GM13976 (cell line): ENCODE data around the gene RCC2.

Experiments used
- DNase-seq: peaks from one replicate; pipeline ENCODE4 v3.0.0; 2012; ENCODE audit warnings: low spot score
- in situ Hi-C: fragments of 300-500 bp; cut with MboI; formaldehyde crosslinking; loops from one replicate; pipeline ENCODE4 v1.12.0; 2022; ENCODE audit warnings: low sequenced_read_pairs, mixed read lengths, inconsistent platforms; ENCODE audit not compliant: unreplicated experiment
- TF ChIP-seq, protein P1 (sequence below): IDR thresholded peaks from 2 replicates; pipeline ENCODE4 v1.5.1; 2012; ENCODE audit warnings: borderline replicate concordance, mild to moderate bottlenecking; ENCODE audit not compliant: insufficient read depth; ENCODE audit errors: extremely low read depth, missing control alignments, control extremely low read depth

Gene RCC2

DNA sequence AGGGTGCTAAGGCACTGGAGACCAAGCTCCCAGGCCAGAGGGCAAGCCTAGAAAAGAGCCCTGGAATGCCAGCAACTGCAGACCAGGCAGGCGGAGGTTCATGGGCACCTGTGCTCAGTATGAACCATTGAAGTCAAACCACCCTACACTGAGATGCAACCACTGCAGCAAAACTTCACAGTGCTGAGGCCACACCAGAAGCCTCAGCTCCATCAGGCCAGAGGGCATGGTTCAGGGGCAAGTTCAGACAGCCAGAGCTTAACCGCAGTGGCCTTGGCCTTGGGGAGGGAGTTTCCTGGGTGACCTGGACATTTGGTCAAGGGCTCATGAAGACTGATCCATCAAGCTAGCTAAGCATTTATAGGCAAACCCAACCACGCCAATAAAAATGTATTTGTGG, 7.1 kb downstream of the RCC2 start:
- TF ChIP-seq, protein P1, sequence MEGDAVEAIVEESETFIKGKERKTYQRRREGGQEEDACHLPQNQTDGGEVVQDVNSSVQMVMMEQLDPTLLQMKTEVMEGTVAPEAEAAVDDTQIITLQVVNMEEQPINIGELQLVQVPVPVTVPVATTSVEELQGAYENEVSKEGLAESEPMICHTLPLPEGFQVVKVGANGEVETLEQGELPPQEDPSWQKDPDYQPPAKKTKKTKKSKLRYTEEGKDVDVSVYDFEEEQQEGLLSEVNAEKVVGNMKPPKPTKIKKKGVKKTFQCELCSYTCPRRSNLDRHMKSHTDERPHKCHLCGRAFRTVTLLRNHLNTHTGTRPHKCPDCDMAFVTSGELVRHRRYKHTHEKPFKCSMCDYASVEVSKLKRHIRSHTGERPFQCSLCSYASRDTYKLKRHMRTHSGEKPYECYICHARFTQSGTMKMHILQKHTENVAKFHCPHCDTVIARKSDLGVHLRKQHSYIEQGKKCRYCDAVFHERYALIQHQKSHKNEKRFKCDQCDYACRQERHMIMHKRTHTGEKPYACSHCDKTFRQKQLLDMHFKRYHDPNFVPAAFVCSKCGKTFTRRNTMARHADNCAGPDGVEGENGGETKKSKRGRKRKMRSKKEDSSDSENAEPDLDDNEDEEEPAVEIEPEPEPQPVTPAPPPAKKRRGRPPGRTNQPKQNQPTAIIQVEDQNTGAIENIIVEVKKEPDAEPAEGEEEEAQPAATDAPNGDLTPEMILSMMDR: no peak
- DNase-seq: no peak
- in situ Hi-C loops: no loop called here

- DNase-seq: no peak
- TF ChIP-seq, protein P1: no peak
- in situ Hi-C loops: no loop called here
Measured at GRCh38 chr1:17429183-17429582, 10.3 kb downstream of the RCC2 start.

DNA sequence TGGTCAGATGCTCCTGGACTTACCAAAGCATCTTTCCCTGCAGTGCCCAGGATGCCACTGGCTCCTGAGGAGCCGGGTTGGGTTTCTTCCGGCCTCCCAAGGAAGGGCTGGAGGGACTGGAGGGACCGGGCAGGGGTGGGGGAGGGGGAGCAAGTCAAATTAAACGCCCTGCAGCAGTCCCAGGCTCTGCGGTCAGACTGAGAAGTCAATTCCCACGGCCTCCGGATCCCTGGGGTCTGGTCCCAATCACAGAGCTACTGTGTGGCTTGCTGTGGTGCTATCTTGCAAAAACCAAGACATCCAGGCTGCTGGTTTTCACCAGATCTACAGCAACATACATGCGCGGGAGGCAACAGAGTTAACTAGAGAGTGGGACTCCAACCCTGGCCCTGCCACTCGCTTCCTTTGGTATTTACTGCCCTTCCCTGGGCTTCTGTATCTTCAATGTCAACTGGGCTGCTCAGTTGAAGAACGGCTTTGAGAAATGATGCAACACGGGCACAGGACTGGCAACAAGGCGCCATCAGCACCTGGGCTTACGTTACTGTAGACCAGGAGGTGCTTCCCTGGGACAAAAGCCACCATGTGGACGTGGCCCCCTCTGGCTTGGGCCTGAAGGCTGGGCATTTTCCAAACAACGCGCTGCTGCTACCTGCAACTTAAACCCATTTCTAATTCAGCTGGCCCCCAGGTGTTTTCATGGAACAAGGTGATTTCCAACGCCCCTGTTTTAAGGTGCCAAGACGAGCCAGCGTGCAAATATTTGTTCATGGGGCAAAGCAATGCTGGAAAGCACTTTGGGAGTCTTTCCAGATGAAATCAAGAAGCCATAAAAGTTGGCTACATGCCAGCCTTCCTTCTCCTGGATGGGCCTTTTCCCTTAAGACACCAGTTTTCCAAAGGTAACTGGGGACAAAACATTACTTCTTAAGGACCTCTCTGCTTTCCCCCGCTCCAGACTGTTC, 11.5 kb downstream of the RCC2 start:
- DNase-seq: no peak
- in situ Hi-C loops: no loop called here
- TF ChIP-seq, protein P1: no peak

GRCh38 chr1:17425806-17426600, 13.5 kb downstream of the RCC2 start:
- no peak for DNase-seq
- in situ Hi-C loops: no loop called here
- TF ChIP-seq, protein P1: no peak

- no peak for DNase-seq
- TF ChIP-seq, protein P1: no peak
- in situ Hi-C loops: no loop called here
Measured at GRCh38 chr1:17423781-17424245, 15.7 kb downstream of the RCC2 start.

- in situ Hi-C loops: no loop called here
- TF ChIP-seq, protein P1: no peak
- no peak for DNase-seq
Measured at GRCh38 chr1:17422461-17422860, 17.0 kb downstream of the RCC2 start.
